Trophoblast cell (in vitro differentiated cells and primary cell): ENCODE measurements around the gene NOTCH3.

Experiments
- DNase-seq, 2 donors: peaks; one replicate each; pipeline ENCODE4 v3.0.0-alpha.2; 2016
- H2AFZ ChIP-seq: 2 replicates; pipeline ENCODE4 v1.6.1; 2013; ENCODE audit warnings: low read length, moderate library complexity, mild to moderate bottlenecking; ENCODE audit not compliant: insufficient read depth, poor library complexity
- H2AK5ac ChIP-seq: 2 replicates; pipeline ENCODE4 v1.6.1; 2013; ENCODE audit warnings: mild to moderate bottlenecking, low read length
- H2BK120ac ChIP-seq: 2 replicates; pipeline ENCODE4 v1.6.1; 2013; ENCODE audit warnings: low read length, mild to moderate bottlenecking, moderate library complexity; ENCODE audit not compliant: insufficient read depth, poor library complexity
- H2BK12ac ChIP-seq: 2 replicates; pipeline ENCODE4 v1.6.1; 2013; ENCODE audit warnings: mild to moderate bottlenecking, low read length, moderate library complexity
- H2BK5ac ChIP-seq: 2 replicates; pipeline ENCODE4 v1.6.1; 2013; ENCODE audit warnings: low read length, low read depth, moderate library complexity, mild to moderate bottlenecking; ENCODE audit not compliant: poor library complexity
- H3K14ac ChIP-seq: 2 replicates; pipeline ENCODE4 v1.6.1; 2013; ENCODE audit warnings: mild to moderate bottlenecking, low read length
- H3K18ac ChIP-seq: 2 replicates; pipeline ENCODE4 v1.6.1; 2013; ENCODE audit warnings: mild to moderate bottlenecking, low read length
- H3K23ac ChIP-seq: 2 replicates; pipeline ENCODE4 v1.6.1; 2013; ENCODE audit warnings: low read length
- H3K27ac ChIP-seq: 2 replicates; pipeline ENCODE4 v1.5.1; 2013; ENCODE audit warnings: low read depth, mild to moderate bottlenecking, inconsistent platforms, low read length, moderate library complexity
- H3K27me3 ChIP-seq: 2 replicates; pipeline ENCODE4 v1.6.1; 2013; ENCODE audit warnings: inconsistent platforms, mild to moderate bottlenecking, low read length, moderate library complexity; ENCODE audit not compliant: insufficient read depth
- H3K36me3 ChIP-seq, 2 experiments: 1 replicate in 1 of 2; 2 replicates in 1 of 2; pipeline ENCODE4 v1.6.1; 2013; ENCODE audit warnings: low read length in 2 of 2, mild to moderate bottlenecking in 2 of 2, moderate library complexity in 1 of 2; ENCODE audit not compliant: insufficient read depth in 2 of 2, control insufficient read depth in 1 of 2
- H3K4ac ChIP-seq: 2 replicates; pipeline ENCODE4 v1.6.1; 2013; ENCODE audit warnings: low read depth, mild to moderate bottlenecking, low read length, moderate library complexity
- H3K4me1 ChIP-seq, 2 experiments: 1 replicate in 1 of 2; 2 replicates in 1 of 2; pipeline ENCODE4 v1.6.1; 2013; ENCODE audit warnings: low read length in 2 of 2, mild to moderate bottlenecking in 2 of 2, moderate library complexity in 1 of 2; ENCODE audit not compliant: insufficient read depth in 2 of 2, control insufficient read depth in 1 of 2
- H3K4me2 ChIP-seq: 2 replicates; pipeline ENCODE4 v1.6.1; 2013; ENCODE audit warnings: inconsistent platforms, mild to moderate bottlenecking, low read length, moderate library complexity
- H3K4me3 ChIP-seq: 2 replicates; pipeline ENCODE4 v1.5.1; 2013; ENCODE audit warnings: mild to moderate bottlenecking, low read depth, low read length, inconsistent platforms
- H3K79me1 ChIP-seq: one replicate; pipeline ENCODE4 v1.6.1; 2013; ENCODE audit warnings: low read length
- H3K79me2 ChIP-seq: 2 replicates; pipeline ENCODE4 v1.6.1; 2013; ENCODE audit warnings: low read length, mild to moderate bottlenecking; ENCODE audit not compliant: control insufficient read depth, insufficient read depth, poor library complexity
- H3K9ac ChIP-seq: 2 replicates; pipeline ENCODE4 v1.6.1; 2013; ENCODE audit warnings: mild to moderate bottlenecking, low read length
- H3K9me3 ChIP-seq: 2 replicates; pipeline ENCODE4 v1.6.1; 2013; ENCODE audit warnings: low read depth, mild to moderate bottlenecking, control low read depth, inconsistent platforms, low read length; ENCODE audit not compliant: insufficient read depth
- H4K12ac ChIP-seq: 2 replicates; pipeline ENCODE4 v1.6.1; 2013; ENCODE audit warnings: low read depth, mild to moderate bottlenecking, low read length, moderate library complexity
- H4K8ac ChIP-seq: 2 replicates; pipeline ENCODE4 v1.6.1; 2013; ENCODE audit warnings: low read depth, mild to moderate bottlenecking, low read length, moderate library complexity
- H4K91ac ChIP-seq: one replicate; pipeline ENCODE4 v1.6.1; 2013; ENCODE audit warnings: low read depth, mild to moderate bottlenecking, low read length, moderate library complexity
- WGBS: extraction: QIAGEN DNeasy Blood & Tissue Kit; methylation state at CpG from one replicate; pipeline ENCODE4 v1.1.7; 2013; ENCODE audit warnings: missing lambda C conversion rate; ENCODE audit not compliant: insufficient read length, insufficient coverage; ENCODE audit errors: extremely low coverage; 5-methylcytosine and 5-hydroxymethylcytosine counted together

The NOTCH3 gene

DNA sequence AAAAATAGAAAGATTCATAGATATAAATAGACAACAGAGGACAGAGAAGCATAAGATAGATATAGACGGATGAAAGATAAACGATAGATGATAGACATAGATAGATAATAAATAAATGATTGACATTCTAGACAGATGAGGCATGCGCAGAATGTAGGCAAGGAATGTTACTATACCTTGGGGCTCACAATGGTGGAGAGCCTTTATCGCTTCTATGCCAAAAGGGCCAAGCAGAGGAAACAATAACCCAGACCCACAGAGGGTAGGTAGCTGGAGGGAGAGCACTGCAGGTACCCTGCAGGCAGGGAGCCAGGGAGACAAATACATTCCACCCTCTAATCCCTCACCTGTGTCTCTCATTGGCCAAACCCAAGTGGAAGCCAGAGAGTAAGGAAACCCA is 44.4 kb downstream of the NOTCH3 start:
- Histone ChIP-seq H3K4me3 (no peak overlapping the region), H3K23ac (no peak overlapping the region), H3K18ac (no peak overlapping the region), H2BK5ac (no peak overlapping the region), H3K4ac (no peak overlapping the region), H3K27me3 (no peaks in the 10 kb centered on the region), H3K4me1 (no peaks in the 10 kb centered on the region), H4K12ac (no peak overlapping the region), H2AK5ac (no peak overlapping the region), H3K36me3 (peaks cover 16 to 19% of the 10 kb centered on the region in 2 experiments), H3K4me2 (no peak overlapping the region), H3K79me1 (no peaks in the 10 kb centered on the region), H3K27ac (no peak overlapping the region), H2BK120ac (no peak overlapping the region), H2AFZ (no peak overlapping the region), H3K14ac (no peak overlapping the region), H4K91ac (no peak overlapping the region), H4K8ac (no peak overlapping the region), H3K79me2 (no peaks in the 10 kb centered on the region), H3K9ac (no peak overlapping the region), H2BK12ac (no peak overlapping the region), H3K9me3 (peaks cover 13% of the 10 kb centered on the region)
- WGBS, result 100% methylated on average over 2 of the region's 4 CpGs
- peak; percentile 58 to 78 for DNase-seq

DNA sequence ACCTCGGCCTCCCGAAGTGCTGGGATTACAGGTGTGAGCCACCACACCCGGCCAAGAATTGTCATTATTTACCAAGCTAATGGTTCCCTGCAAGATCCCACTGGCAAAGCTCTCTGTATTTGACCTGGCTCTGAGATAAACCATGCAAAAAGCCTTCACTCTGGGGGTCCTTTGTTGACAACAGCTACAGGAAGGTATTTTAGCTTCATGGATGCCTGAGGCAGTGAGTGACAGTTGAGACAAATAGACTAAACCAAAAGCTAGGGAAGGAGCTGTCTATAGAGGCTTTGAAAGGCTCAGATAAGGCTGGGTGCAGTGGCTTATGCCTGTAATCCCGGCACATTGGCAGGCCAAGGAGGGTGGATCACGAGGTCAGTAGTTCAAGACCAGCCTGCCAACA is 45.5 kb downstream of the NOTCH3 start:
- H2BK12ac ChIP-seq, result no peak overlapping the region

DNA sequence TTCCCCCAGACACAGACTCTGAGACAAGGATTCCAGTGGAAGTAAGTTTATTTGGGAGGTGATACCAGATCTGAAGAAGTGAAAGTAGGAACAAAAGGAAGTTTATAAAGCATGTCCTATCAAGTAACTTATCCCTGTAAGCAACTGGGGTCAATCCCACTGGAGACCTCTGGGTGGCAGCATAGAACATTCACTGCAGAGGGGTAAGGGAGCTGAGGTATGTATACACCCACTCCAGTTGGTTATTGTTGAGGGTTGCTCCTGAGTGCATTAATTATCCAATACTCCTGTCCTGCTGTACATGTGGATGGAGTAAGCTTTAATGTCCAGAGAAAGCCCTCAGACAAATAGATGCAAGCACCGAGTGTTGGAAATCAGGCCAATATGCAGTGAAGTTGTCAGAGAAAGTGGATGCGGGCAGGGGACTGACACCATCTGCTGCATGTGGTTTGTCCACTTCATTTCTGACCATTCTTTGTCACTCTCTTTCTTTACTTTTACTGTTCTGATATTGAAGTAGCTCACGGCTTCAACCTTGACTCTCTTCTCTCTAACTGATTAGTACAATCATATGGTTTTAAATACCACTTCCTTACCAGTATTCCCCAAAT is 46.7 kb downstream of the NOTCH3 start:
- no peak overlapping the region for H3K14ac ChIP-seq
- no peak overlapping the region for H2AK5ac ChIP-seq
- no peak overlapping the region for H4K12ac ChIP-seq
- no peaks in the 10 kb centered on the region for H3K9me3 ChIP-seq
- no peaks in the 10 kb centered on the region for H3K36me3 ChIP-seq
- H2BK5ac ChIP-seq, result no peak overlapping the region
- no peak overlapping the region for H2AFZ ChIP-seq
- H3K79me1 ChIP-seq, result no peaks in the 10 kb centered on the region
- H3K18ac ChIP-seq, result no peak overlapping the region
- no peak overlapping the region for H3K9ac ChIP-seq
- H3K4ac ChIP-seq, result no peak overlapping the region
- no CpG with 5 or more reads among the region's 3 CpGs for WGBS
- no peak overlapping the region for H2BK12ac ChIP-seq
- H3K27ac ChIP-seq, result no peak overlapping the region
- no peaks in the 10 kb centered on the region for H3K79me2 ChIP-seq
- peak; percentile 58 to 81 for DNase-seq
- no peak overlapping the region for H4K8ac ChIP-seq
- H3K4me3 ChIP-seq, result no peak overlapping the region
- H3K27me3 ChIP-seq, result no peaks in the 10 kb centered on the region
- no peak overlapping the region for H3K4me2 ChIP-seq
- no peak overlapping the region for H3K23ac ChIP-seq
- no peaks in the 10 kb centered on the region for H3K4me1 ChIP-seq
- H4K91ac ChIP-seq, result no peak overlapping the region
- no peak overlapping the region for H2BK120ac ChIP-seq

More for the DNA sequence above, 45.5 kb downstream of the NOTCH3 start:
- Histone ChIP-seq H2AK5ac (no peak overlapping the region), H3K79me2 (no peaks in the 10 kb centered on the region), H4K91ac (no peak overlapping the region), H3K27me3 (no peaks in the 10 kb centered on the region), H2BK5ac (no peak overlapping the region), H4K8ac (no peak overlapping the region), H3K4ac (no peak overlapping the region), H3K27ac (no peak overlapping the region), H3K14ac (no peak overlapping the region), H3K9ac (no peak overlapping the region), H3K18ac (no peak overlapping the region), H3K4me2 (no peak overlapping the region), H3K79me1 (no peaks in the 10 kb centered on the region), H3K9me3 (peaks cover 6% of the 10 kb centered on the region), H2AFZ (no peak overlapping the region), H2BK120ac (no peak overlapping the region), H3K4me3 (no peak overlapping the region), H3K4me1 (no peaks in the 10 kb centered on the region), H3K36me3 (peaks cover 5 to 8% of the 10 kb centered on the region in 2 experiments), H3K23ac (no peak overlapping the region), H4K12ac (no peak overlapping the region)
- WGBS, result no CpG with 5 or more reads among the region's 5 CpGs
- peak; percentile 23 to 56 for DNase-seq

DNA sequence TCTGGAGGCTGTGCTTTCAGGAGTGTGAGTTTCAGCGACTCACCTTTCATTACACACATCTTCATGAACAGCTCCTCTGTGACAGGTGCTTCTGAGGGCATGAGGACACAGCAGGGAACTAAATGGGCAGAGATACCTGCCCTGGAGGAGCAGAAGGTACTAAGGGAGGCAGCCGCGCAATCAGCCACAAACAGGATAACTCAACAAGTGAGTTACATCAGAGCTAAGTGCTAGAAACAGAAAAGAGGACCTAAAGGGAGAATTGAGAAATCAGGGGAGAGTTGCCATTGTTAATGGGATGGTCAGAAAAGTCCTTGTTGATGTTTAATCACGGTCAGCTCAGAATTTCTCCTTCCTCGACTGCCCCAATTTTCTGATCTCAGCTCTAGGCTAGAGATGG is 51.1 kb downstream of the NOTCH3 start:
- WGBS, result no CpG with 5 or more reads among the region's 5 CpGs
- H3K79me1 ChIP-seq, result no peaks in the 10 kb centered on the region

More for the DNA sequence above, 51.1 kb downstream of the NOTCH3 start:
- H2BK12ac ChIP-seq, result no peak overlapping the region
- H3K9me3 ChIP-seq, result no peaks in the 10 kb centered on the region
- no peaks in the 10 kb centered on the region for H3K27me3 ChIP-seq
- no peak overlapping the region for H3K23ac ChIP-seq
- H3K9ac ChIP-seq, result no peak overlapping the region
- H4K8ac ChIP-seq, result no peak overlapping the region
- H3K27ac ChIP-seq, result no peak overlapping the region
- H3K4ac ChIP-seq, result no peak overlapping the region
- no peak overlapping the region for H3K18ac ChIP-seq
- H3K4me3 ChIP-seq, result no peak overlapping the region
- no peak overlapping the region for H2AK5ac ChIP-seq
- no peak overlapping the region for H4K91ac ChIP-seq
- H3K36me3 ChIP-seq, result no peaks in the 10 kb centered on the region
- H3K14ac ChIP-seq, result no peak overlapping the region
- H2AFZ ChIP-seq, result no peak overlapping the region
- no peaks in the 10 kb centered on the region for H3K79me2 ChIP-seq
- DNase-seq, result no peak
- H3K4me2 ChIP-seq, result no peak overlapping the region
- no peak overlapping the region for H4K12ac ChIP-seq
- no peaks in the 10 kb centered on the region for H3K4me1 ChIP-seq
- H2BK120ac ChIP-seq, result no peak overlapping the region
- no peak overlapping the region for H2BK5ac ChIP-seq
